A673 (cell line): Measurements from ENCODE around the gene MATN4. TPM values are rescaled to one million over a fixed set of nuclear protein-coding genes. Genes with fewer than 3 reads are reported as not detected.

ENCODE experiments used
- BruUV-seq: library from RNA; stranded (reverse); fragments of 400-500 nt; replicated peaks from 2 replicates; lab custom pipeline; 2021; lab: Mats Ljungman, UMichigan
- CTCF ChIA-PET: fragments of 300-600 bp; sonication (Branson Sonifier 250); formaldehyde crosslinking; loops from one replicate; lab custom pipeline; 2022; ENCODE audit warnings: antibody characterized with exemption; lab: Charles Lee
- POLR2A ChIA-PET: fragments of 300-600 bp; sonication (Branson Sonifier 250); formaldehyde crosslinking; loops from one replicate; lab custom pipeline; 2022; ENCODE audit warnings: antibody characterized with exemption; ENCODE audit not compliant: low non-redundant PET; lab: Charles Lee
- DNase-seq: peaks from one replicate; pipeline ENCODE4 v3.0.0-alpha.2; 2015; ENCODE audit warnings: low spot score
- H3K27ac ChIP-seq: fragments of 200-600 bp; sonication (generic); 2 replicates; pipeline ENCODE4 v1.5.1; 2016; ENCODE audit warnings: mixed run types, low read depth, mild to moderate bottlenecking, mixed read lengths, antibody characterized with exemption, low read length; ENCODE audit not compliant: poor library complexity, severe bottlenecking
- H3K27me3 ChIP-seq: fragments of 200-600 bp; sonication (generic); replicated peaks from 2 replicates; pipeline ENCODE4 v1.6.1; 2017; ENCODE audit warnings: mixed run types, low read depth, mild to moderate bottlenecking, mixed read lengths, antibody characterized with exemption, low read length; ENCODE audit not compliant: insufficient read depth, poor library complexity
- H3K36me3 ChIP-seq: fragments of 200-600 bp; sonication (generic); 2 replicates; pipeline ENCODE4 v1.6.1; 2016; ENCODE audit warnings: mixed run types, mild to moderate bottlenecking, mixed read lengths, antibody characterized with exemption, low read length; ENCODE audit not compliant: insufficient read depth, poor library complexity, severe bottlenecking
- H3K4me1 ChIP-seq: fragments of 200-600 bp; sonication (generic); 2 replicates; pipeline ENCODE4 v1.6.1; 2017; ENCODE audit warnings: mixed run types, mild to moderate bottlenecking, mixed read lengths, antibody characterized with exemption, low read length; ENCODE audit not compliant: insufficient read depth, poor library complexity, severe bottlenecking
- H3K4me3 ChIP-seq: fragments of 200-600 bp; sonication (generic); 2 replicates; pipeline ENCODE4 v1.5.1; 2016; ENCODE audit warnings: low read depth, mixed run types, mild to moderate bottlenecking, mixed read lengths, low read length; ENCODE audit not compliant: poor library complexity, severe bottlenecking
- H3K9me3 ChIP-seq: fragments of 200-600 bp; sonication (generic); 2 replicates; pipeline ENCODE4 v1.6.1; 2016; ENCODE audit warnings: mixed run types, low read depth, mild to moderate bottlenecking, mixed read lengths, antibody characterized with exemption, low read length; ENCODE audit not compliant: poor library complexity, severe bottlenecking
- EZH2 ChIP-seq: fragments of 200-600 bp; sonication (generic); IDR thresholded peaks from 2 replicates; pipeline ENCODE4 v1.6.1; 2017; ENCODE audit warnings: borderline replicate concordance, low read depth, mild to moderate bottlenecking, mixed read lengths, antibody characterized with exemption, low read length; ENCODE audit not compliant: poor library complexity, severe bottlenecking
- intact Hi-C: fragments of 100-400 bp; cut with micrococcal nuclease; formaldehyde crosslinking; loops from one replicate; pipeline ENCODE4 v1.10.0; 2022; ENCODE audit not compliant: unreplicated experiment
- total RNA-seq: library from RNA; stranded (reverse); gene quantifications from 2 replicates; pipeline ENCODE4 v1.2.3, GENCODE V29; 2021
- TF ChIP-seq, protein P1 (sequence below): fragments of 300-800, 200-600 bp; sonication (generic); conservative IDR thresholded peaks from 2 replicates; pipeline ENCODE4 v1.5.1; 2017; ENCODE audit warnings: low read depth, mild to moderate bottlenecking, antibody characterized with exemption, low read length, moderate library complexity, mixed read lengths

MATN4 gene
- total RNA-seq, 1 experiment from 2014 or later, result 0.28 TPM

- no peaks in the 10 kb centered on the region for H3K4me1 ChIP-seq
- H3K36me3 ChIP-seq, result no peaks in the 10 kb centered on the region
- H3K27me3 ChIP-seq, result peaks cover 4% of the 10 kb centered on the region
- peak; percentile 78 for DNase-seq
- intact Hi-C loops, result loop anchor here (2.0 kb wide), 1 partner anchor 301 kb away; no protein-coding TSS in a partner anchor
- no peak overlapping the region for H3K27ac ChIP-seq
- BruUV-seq, result no TSS peak
- TF ChIP-seq, protein P1, sequence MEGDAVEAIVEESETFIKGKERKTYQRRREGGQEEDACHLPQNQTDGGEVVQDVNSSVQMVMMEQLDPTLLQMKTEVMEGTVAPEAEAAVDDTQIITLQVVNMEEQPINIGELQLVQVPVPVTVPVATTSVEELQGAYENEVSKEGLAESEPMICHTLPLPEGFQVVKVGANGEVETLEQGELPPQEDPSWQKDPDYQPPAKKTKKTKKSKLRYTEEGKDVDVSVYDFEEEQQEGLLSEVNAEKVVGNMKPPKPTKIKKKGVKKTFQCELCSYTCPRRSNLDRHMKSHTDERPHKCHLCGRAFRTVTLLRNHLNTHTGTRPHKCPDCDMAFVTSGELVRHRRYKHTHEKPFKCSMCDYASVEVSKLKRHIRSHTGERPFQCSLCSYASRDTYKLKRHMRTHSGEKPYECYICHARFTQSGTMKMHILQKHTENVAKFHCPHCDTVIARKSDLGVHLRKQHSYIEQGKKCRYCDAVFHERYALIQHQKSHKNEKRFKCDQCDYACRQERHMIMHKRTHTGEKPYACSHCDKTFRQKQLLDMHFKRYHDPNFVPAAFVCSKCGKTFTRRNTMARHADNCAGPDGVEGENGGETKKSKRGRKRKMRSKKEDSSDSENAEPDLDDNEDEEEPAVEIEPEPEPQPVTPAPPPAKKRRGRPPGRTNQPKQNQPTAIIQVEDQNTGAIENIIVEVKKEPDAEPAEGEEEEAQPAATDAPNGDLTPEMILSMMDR, result peak; percentile 96
- no peak for TF ChIP-seq EZH2
- POLR2A ChIA-PET, result no interaction called here
- H3K4me3 ChIP-seq, result no peak overlapping the region
- CTCF ChIA-PET, result interaction anchor here (0.6 to 1.5 kb wide), 8 partner anchors 10 to 268 kb away, joined by 3 to 9 read pairs (median 3); no protein-coding TSS in a partner anchor
- H3K9me3 ChIP-seq, result no peaks in the 10 kb centered on the region
These were observed 3.6 kb upstream of the MATN4 start for GRCh38 chr20:45311589-45312211.

DNA sequence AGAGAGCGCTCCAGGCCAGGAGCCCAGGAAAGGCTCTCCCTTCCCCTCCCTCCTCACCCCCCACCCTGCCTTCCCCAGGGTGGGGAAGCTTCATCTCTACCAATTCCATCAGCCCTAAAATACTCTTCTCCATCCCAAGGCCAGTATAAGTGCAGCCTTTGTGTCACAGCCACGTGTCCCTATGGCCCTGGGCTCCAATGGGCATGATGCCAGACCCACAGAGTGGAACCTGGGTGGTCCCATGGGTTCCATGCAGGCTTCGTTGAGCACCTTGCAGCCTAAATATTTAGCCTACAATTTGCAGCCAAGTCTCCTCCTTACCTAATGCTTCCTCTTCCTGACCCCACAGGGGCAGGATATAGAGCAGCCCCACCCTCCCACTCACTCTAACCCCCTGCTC lies 976 bp upstream of the MATN4 start:
- CTCF ChIA-PET, result no interaction called here
- POLR2A ChIA-PET, result no interaction called here
- TF ChIP-seq, protein P1, result no peak
- no peak for TF ChIP-seq EZH2

GRCh38 chr20:45307076-45307640 lies 941 bp downstream of the MATN4 start:
- no TSS peak for BruUV-seq
- DNase-seq, result no peak

More for the DNA sequence above, 976 bp upstream of the MATN4 start:
- intact Hi-C loops, result no loop called here
- no TSS peak for BruUV-seq
- H3K4me1 ChIP-seq, result no peaks in the 10 kb centered on the region
- H3K27ac ChIP-seq, result no peak overlapping the region
- H3K9me3 ChIP-seq, result no peaks in the 10 kb centered on the region
- H3K36me3 ChIP-seq, result no peaks in the 10 kb centered on the region
- no peak overlapping the region for H3K4me3 ChIP-seq
- no peak for DNase-seq
- no peaks in the 10 kb centered on the region for H3K27me3 ChIP-seq

More at GRCh38 chr20:45307076-45307640, 941 bp downstream of the MATN4 start:
- TF ChIP-seq EZH2, result no peak
- TF ChIP-seq, protein P1, result no peak
- ChIA-PET CTCF (no interaction called here), POLR2A (no interaction called here)
- Histone ChIP-seq H3K4me1 (peaks cover 16% of the 10 kb centered on the region), H3K27me3 (no peaks in the 10 kb centered on the region), H3K4me3 (no peak overlapping the region), H3K27ac (no peak overlapping the region), H3K9me3 (no peaks in the 10 kb centered on the region), H3K36me3 (no peaks in the 10 kb centered on the region)
- intact Hi-C loops, result no loop called here
